K562 (cell line): ENCODE measurements around the gene HIVEP2. TPM values are rescaled to one million over a fixed set of nuclear protein-coding genes. Genes with fewer than 3 reads are reported as not detected.

Source experiments
- ATAC-seq: fragments of 200-7000 bp; cut with Tn5 transposase; 3 replicates; pipeline ENCODE4 v1.9.1; 2020; ENCODE audit warnings: moderate library complexity
- BruUV-seq: library from RNA; stranded (reverse); fragments of 400-500 nt; replicated peaks from 2 replicates; lab custom pipeline; 2021; lab: Mats Ljungman, UMichigan
- CTCF ChIA-PET: fragments of 300-600 bp; formaldehyde crosslinking; extraction: SDS; loops from one replicate; lab custom pipeline; 2021; ENCODE audit warnings: low intra/inter-chr PET ratio; lab: Yijun Ruan, JAX
- POLR2A ChIA-PET: fragments of 300-600, 350-650 bp; sonication (Branson Sonifier 250); formaldehyde crosslinking; extraction: SDS; loops from one replicate; lab custom pipeline; 2021; ENCODE audit warnings: antibody characterized with exemption, inconsistent platforms; lab: Yijun Ruan, JAX
- DNase-seq, 4 experiments: peaks; one replicate each; pipeline versions ENCODE4 v3.0.0 to v3.0.0-alpha.2; 2011 to 2018; ENCODE audit warnings: low spot score in 3 of 4, mixed read lengths in 3 of 4; ENCODE audit errors: extremely low read depth in 1 of 4
- FAIRE-seq: peaks from 2 replicates; lab custom pipeline; 2011; peaks lifted over from hg19 to GRCh38; lab: Jason Lieb, UNC
- H2AFZ ChIP-seq: 2 replicates; pipeline ENCODE4 v1.6.0; 2011; ENCODE audit warnings: low read depth, low read length, control low read depth, inconsistent platforms
- H3K27ac ChIP-seq: fragments of 200-600 bp; 3 replicates; pipeline ENCODE4 v1.8.0; 2011; ENCODE audit warnings: low read depth, mild to moderate bottlenecking, control low read depth, inconsistent platforms, low read length, moderate library complexity, mixed read lengths; ENCODE audit errors: extremely low read depth
- H3K27me3 ChIP-seq, 2 experiments: fragments of 300-600 bp in 1 of 2; 2 replicates in 1 of 2; 3 replicates in 1 of 2; pipeline versions ENCODE4 v1.6.0 to v1.8.0; 2011; ENCODE audit warnings: inconsistent platforms in 2 of 2, low read length in 2 of 2, mild to moderate bottlenecking in 1 of 2, mixed read lengths in 1 of 2, moderate library complexity in 1 of 2; ENCODE audit not compliant: control insufficient read depth in 2 of 2, insufficient read depth in 2 of 2
- H3K36me3 ChIP-seq: fragments of 300-600 bp; 3 replicates; pipeline ENCODE4 v1.8.0; 2011; ENCODE audit warnings: mild to moderate bottlenecking, low read length, inconsistent platforms; ENCODE audit not compliant: control insufficient read depth, insufficient read depth
- H3K4me1 ChIP-seq, 2 experiments: fragments of 200-600 bp in 1 of 2; replicated peaks in 1 of 2; 2 replicates in 1 of 2; 3 replicates in 1 of 2; pipeline versions ENCODE4 v1.5.1 to v1.8.0; 2011; ENCODE audit warnings: inconsistent platforms in 2 of 2, low read length in 2 of 2, mild to moderate bottlenecking in 1 of 2, mixed read lengths in 1 of 2, moderate library complexity in 1 of 2; ENCODE audit not compliant: control insufficient read depth in 2 of 2, insufficient read depth in 2 of 2
- H3K4me2 ChIP-seq: 2 replicates; pipeline ENCODE4 v1.6.1; 2011; ENCODE audit warnings: low read length, control low read depth, inconsistent platforms, mixed read lengths; ENCODE audit not compliant: insufficient read depth
- H3K4me3 ChIP-seq: fragments of 200-600 bp; sonication (generic), shearing (Covaris generic); 2 replicates; pipeline ENCODE4 v1.5.1; 2016; ENCODE audit warnings: control low read depth, inconsistent platforms
- H3K79me2 ChIP-seq: fragments of 200-600 bp; 3 replicates; pipeline ENCODE4 v1.8.0; 2011; ENCODE audit warnings: low read length, inconsistent platforms; ENCODE audit not compliant: control insufficient read depth, insufficient read depth
- H3K9ac ChIP-seq, 2 experiments: 2 replicates each; pipeline versions ENCODE4 v1.6.0 to v1.6.1; 2011; ENCODE audit warnings: low read depth in 2 of 2, low read length in 2 of 2, control low read depth in 1 of 2, inconsistent platforms in 1 of 2, mild to moderate bottlenecking in 1 of 2, mixed read lengths in 1 of 2; ENCODE audit not compliant: insufficient read depth in 1 of 2
- H3K9me1 ChIP-seq: one replicate; pipeline ENCODE4 v1.6.0; 2011; ENCODE audit warnings: inconsistent platforms, mild to moderate bottlenecking, low read length, moderate library complexity; ENCODE audit not compliant: control insufficient read depth, insufficient read depth
- H3K9me3 ChIP-seq: replicated peaks from 2 replicates; pipeline ENCODE4 v1.5.1; 2011; ENCODE audit warnings: low read depth, low read length, inconsistent platforms; ENCODE audit not compliant: control insufficient read depth, insufficient read depth
- H4K20me1 ChIP-seq: replicated peaks from 2 replicates; pipeline ENCODE4 v1.6.1; 2011; ENCODE audit warnings: low read length, inconsistent platforms, mixed read lengths; ENCODE audit not compliant: control insufficient read depth, insufficient read depth
- HDAC3 ChIP-seq: fragments of 450-650 bp; IDR thresholded peaks from 2 replicates; pipeline ENCODE4 v1.6.1; 2018; ENCODE audit warnings: borderline replicate concordance, mild to moderate bottlenecking, moderate library complexity; ENCODE audit not compliant: partially characterized antibody
- NR3C1 ChIP-seq: sonication (generic); formaldehyde crosslinking; IDR thresholded peaks from 2 replicates; pipeline ENCODE4 v1.8.1; 2022; ENCODE audit warnings: missing genetic modification reagents
- PRMT5 ChIP-seq: sonication (generic); formaldehyde crosslinking; IDR thresholded peaks from 2 replicates; pipeline ENCODE4 v1.5.0; 2020; ENCODE audit warnings: missing genetic modification reagents
- RBM39 ChIP-seq: fragments of 200-400 bp; formaldehyde crosslinking; optimal IDR thresholded peaks from 2 replicates; pipeline ENCODE3; 2018; ENCODE audit warnings: low read depth, low read length
- TAF7 ChIP-seq: fragments of 450-650 bp; IDR thresholded peaks from 2 replicates; pipeline ENCODE4 v1.6.1; 2016; ENCODE audit warnings: missing genetic modification characterization, missing compliant biosample characterization
- WGBS: fragments of 100-300 bp; shearing (Covaris generic); methylation state at CpG from one replicate; pipeline ENCODE4 v1.1.6; 2016; ENCODE audit warnings: low coverage, mixed read lengths; ENCODE audit not compliant: insufficient coverage; ENCODE audit errors: missing lambda C conversion rate; 5-methylcytosine and 5-hydroxymethylcytosine counted together
- in situ Hi-C: fragments of 300-500 bp; cut with MboI; formaldehyde crosslinking; loops from 4 replicates; pipeline ENCODE4 v1.15.0; 2018; ENCODE audit warnings: inconsistent platforms, mixed read lengths
- intact Hi-C: fragments of 100-400 bp; cut with micrococcal nuclease; formaldehyde crosslinking; loops from 2 replicates; pipeline ENCODE4 v1.14.2; 2022
- polyA plus RNA-seq, 8 experiments: library from polyadenylated mRNA; depleted of rRNA in 4 of 8; stranded (reverse) in 5 of 8; unstranded in 3 of 8; fragments of >200 nt; fragmentation: Nextera tagmentation in 2 of 8; fragmentation: Illumina TruSeq in 1 of 8; extraction: Ambion mirVana in 2 of 8; extraction: Trizol in 1 of 8; gene quantifications; 2 replicates each; pipeline versions ENCODE4 v1.2.1 to v1.2.3, GENCODE V29; 2011 to 2014; ENCODE audit warnings: inconsistent platforms in 1 of 8, missing spikeins in 1 of 8
- total RNA-seq, 7 experiments: library from RNA; depleted of rRNA in 6 of 7; stranded (reverse); fragments of >200 nt in 6 of 7; fragmentation: Illumina TruSeq in 2 of 7; extraction: Trizol in 2 of 7; gene quantifications; 2 replicates each; pipeline versions ENCODE4 v1.2.1 to v1.2.3, GENCODE V29; 2011 to 2021; ENCODE audit warnings: low replicate concordance in 1 of 7
- TF ChIP-seq, protein P1 (sequence below): fragments of 450-650 bp; formaldehyde crosslinking; IDR thresholded peaks from 2 replicates; pipeline ENCODE4 v1.4.0; 2020; ENCODE audit warnings: mild to moderate bottlenecking, moderate library complexity
- TF ChIP-seq, protein P2 (sequence below): fragments of 450-650 bp; IDR thresholded peaks from 2 replicates; pipeline ENCODE4 v1.7.0; 2016; ENCODE audit warnings: borderline replicate concordance
- TF ChIP-seq, protein P3 (sequence below): fragments of 450-650 bp; IDR thresholded peaks from 2 replicates; pipeline ENCODE4 v1.6.1; 2016
- TF ChIP-seq, protein P4 (sequence below): sonication (generic); formaldehyde crosslinking; IDR thresholded peaks from 2 replicates; pipeline ENCODE4 v1.8.0; 2022; ENCODE audit warnings: mild to moderate bottlenecking, missing genetic modification reagents, borderline replicate concordance
- TF ChIP-seq, protein P5 (sequence below): fragments of 250-450 bp; sonication (Bioruptor Pico); IDR thresholded peaks from 2 replicates; pipeline ENCODE4 v1.5.0; 2020; ENCODE audit warnings: mild to moderate bottlenecking, borderline replicate concordance
- TF ChIP-seq, protein P6 (sequence below): sonication (generic); formaldehyde crosslinking; IDR thresholded peaks from 2 replicates; pipeline ENCODE4 v1.8.1; 2023; ENCODE audit warnings: mild to moderate bottlenecking, missing genetic modification reagents

The HIVEP2 gene
- total and polyA plus RNA-seq, 9 of the 15 experiments (the other 6 are each of a cell fraction or from before 2014, with no cell fraction given), result under 0.01 to 1.2 (median 0.31) TPM

DNA sequence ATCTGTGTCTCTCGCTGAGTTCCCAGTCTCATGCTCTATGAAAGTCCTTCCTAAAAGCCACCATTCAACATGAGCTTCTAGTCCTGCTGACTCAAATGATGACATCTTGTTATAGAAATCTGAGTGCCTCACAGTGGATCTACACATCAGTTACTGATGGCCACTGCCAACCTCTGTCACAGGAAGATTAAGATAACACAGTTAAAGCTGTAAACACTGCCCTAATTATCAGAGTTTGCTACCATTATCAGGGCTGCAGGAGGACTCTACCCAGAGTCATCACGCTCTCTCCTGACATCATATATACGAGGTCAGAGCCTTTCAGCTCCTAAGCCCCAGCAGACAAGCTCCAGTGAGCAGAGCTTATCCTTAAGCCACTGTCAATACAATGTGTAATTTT, 63.2 kb downstream of the HIVEP2 start (continued):
- no peak for TF ChIP-seq RBM39
- TF ChIP-seq, protein P1, sequence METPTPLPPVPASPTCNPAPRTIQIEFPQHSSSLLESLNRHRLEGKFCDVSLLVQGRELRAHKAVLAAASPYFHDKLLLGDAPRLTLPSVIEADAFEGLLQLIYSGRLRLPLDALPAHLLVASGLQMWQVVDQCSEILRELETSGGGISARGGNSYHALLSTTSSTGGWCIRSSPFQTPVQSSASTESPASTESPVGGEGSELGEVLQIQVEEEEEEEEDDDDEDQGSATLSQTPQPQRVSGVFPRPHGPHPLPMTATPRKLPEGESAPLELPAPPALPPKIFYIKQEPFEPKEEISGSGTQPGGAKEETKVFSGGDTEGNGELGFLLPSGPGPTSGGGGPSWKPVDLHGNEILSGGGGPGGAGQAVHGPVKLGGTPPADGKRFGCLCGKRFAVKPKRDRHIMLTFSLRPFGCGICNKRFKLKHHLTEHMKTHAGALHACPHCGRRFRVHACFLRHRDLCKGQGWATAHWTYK (CRISPR knock-in tag), result no peak

DNA sequence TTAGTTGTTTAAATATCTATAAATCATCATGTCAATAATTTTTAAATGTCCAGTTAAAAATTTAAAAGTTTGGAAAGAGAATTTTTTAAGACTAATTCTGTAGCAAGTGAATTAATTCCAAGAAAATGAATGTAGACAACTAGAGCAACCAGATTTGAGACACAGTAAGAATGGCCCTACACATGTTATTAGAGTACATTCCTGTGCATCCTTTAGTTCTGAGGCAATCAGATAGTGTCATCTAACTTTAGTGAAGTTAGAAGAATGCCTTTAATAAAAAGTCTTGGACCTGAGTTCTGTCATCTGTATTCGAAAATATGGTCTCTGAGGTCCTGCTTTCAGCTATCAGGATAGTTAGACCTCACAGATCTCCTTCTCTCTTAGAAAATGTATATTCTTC, 63.7 kb downstream of the HIVEP2 start:
- ATAC-seq, result no peak
- TF ChIP-seq, protein P2, sequence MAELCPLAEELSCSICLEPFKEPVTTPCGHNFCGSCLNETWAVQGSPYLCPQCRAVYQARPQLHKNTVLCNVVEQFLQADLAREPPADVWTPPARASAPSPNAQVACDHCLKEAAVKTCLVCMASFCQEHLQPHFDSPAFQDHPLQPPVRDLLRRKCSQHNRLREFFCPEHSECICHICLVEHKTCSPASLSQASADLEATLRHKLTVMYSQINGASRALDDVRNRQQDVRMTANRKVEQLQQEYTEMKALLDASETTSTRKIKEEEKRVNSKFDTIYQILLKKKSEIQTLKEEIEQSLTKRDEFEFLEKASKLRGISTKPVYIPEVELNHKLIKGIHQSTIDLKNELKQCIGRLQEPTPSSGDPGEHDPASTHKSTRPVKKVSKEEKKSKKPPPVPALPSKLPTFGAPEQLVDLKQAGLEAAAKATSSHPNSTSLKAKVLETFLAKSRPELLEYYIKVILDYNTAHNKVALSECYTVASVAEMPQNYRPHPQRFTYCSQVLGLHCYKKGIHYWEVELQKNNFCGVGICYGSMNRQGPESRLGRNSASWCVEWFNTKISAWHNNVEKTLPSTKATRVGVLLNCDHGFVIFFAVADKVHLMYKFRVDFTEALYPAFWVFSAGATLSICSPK, result no peak
- TF ChIP-seq, protein P3, sequence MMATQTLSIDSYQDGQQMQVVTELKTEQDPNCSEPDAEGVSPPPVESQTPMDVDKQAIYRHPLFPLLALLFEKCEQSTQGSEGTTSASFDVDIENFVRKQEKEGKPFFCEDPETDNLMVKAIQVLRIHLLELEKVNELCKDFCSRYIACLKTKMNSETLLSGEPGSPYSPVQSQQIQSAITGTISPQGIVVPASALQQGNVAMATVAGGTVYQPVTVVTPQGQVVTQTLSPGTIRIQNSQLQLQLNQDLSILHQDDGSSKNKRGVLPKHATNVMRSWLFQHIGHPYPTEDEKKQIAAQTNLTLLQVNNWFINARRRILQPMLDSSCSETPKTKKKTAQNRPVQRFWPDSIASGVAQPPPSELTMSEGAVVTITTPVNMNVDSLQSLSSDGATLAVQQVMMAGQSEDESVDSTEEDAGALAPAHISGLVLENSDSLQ, result no peak
- no peak for TF ChIP-seq PRMT5 (CRISPR knock-in tag)
- TF ChIP-seq, protein P4, sequence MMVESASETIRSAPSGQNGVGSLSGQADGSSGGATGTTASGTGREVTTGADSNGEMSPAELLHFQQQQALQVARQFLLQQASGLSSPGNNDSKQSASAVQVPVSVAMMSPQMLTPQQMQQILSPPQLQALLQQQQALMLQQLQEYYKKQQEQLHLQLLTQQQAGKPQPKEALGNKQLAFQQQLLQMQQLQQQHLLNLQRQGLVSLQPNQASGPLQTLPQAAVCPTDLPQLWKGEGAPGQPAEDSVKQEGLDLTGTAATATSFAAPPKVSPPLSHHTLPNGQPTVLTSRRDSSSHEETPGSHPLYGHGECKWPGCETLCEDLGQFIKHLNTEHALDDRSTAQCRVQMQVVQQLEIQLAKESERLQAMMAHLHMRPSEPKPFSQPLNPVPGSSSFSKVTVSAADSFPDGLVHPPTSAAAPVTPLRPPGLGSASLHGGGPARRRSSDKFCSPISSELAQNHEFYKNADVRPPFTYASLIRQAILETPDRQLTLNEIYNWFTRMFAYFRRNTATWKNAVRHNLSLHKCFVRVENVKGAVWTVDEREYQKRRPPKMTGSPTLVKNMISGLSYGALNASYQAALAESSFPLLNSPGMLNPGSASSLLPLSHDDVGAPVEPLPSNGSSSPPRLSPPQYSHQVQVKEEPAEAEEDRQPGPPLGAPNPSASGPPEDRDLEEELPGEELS, result no peak
- no peak for TF ChIP-seq NR3C1 (CRISPR knock-in tag)
- TF ChIP-seq TAF7 (tag), result no peak
- TF ChIP-seq HDAC3, result no peak
- TF ChIP-seq, protein P5, sequence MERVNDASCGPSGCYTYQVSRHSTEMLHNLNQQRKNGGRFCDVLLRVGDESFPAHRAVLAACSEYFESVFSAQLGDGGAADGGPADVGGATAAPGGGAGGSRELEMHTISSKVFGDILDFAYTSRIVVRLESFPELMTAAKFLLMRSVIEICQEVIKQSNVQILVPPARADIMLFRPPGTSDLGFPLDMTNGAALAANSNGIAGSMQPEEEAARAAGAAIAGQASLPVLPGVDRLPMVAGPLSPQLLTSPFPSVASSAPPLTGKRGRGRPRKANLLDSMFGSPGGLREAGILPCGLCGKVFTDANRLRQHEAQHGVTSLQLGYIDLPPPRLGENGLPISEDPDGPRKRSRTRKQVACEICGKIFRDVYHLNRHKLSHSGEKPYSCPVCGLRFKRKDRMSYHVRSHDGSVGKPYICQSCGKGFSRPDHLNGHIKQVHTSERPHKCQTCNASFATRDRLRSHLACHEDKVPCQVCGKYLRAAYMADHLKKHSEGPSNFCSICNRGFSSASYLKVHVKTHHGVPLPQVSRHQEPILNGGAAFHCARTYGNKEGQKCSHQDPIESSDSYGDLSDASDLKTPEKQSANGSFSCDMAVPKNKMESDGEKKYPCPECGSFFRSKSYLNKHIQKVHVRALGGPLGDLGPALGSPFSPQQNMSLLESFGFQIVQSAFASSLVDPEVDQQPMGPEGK, result no peak
- TF ChIP-seq, protein P6, sequence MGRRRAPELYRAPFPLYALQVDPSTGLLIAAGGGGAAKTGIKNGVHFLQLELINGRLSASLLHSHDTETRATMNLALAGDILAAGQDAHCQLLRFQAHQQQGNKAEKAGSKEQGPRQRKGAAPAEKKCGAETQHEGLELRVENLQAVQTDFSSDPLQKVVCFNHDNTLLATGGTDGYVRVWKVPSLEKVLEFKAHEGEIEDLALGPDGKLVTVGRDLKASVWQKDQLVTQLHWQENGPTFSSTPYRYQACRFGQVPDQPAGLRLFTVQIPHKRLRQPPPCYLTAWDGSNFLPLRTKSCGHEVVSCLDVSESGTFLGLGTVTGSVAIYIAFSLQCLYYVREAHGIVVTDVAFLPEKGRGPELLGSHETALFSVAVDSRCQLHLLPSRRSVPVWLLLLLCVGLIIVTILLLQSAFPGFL (CRISPR knock-in tag), result no peak

More for the DNA sequence above, 63.7 kb downstream of the HIVEP2 start:
- no peaks in the 10 kb centered on the region for H3K4me1 ChIP-seq
- H3K9ac ChIP-seq, result no peak overlapping the region
- H3K9me1 ChIP-seq, result no peaks in the 10 kb centered on the region
- peaks cover 3 to 8% of the 10 kb centered on the region in 2 experiments; a peak in 2 of 5 replicates for H3K27me3 ChIP-seq
- H3K4me2 ChIP-seq, result no peak overlapping the region
- ChIA-PET POLR2A (interaction anchor here (0.9 kb wide), 1 partner anchor 13 kb away, joined by 3 read pairs; no protein-coding TSS in a partner anchor), CTCF (no interaction called here)
- no peaks in the 10 kb centered on the region for H4K20me1 ChIP-seq
- no TSS peak for BruUV-seq
- H3K36me3 ChIP-seq, result no peaks in the 10 kb centered on the region
- no peak overlapping the region for H2AFZ ChIP-seq
- H3K79me2 ChIP-seq, result no peaks in the 10 kb centered on the region
- intact Hi-C loops (no loop called here), in situ Hi-C loops (no loop called here)
- FAIRE-seq (no peak), DNase-seq (no peak)
- H3K9me3 ChIP-seq, result no peaks in the 10 kb centered on the region
- no peak overlapping the region for H3K27ac ChIP-seq
- no peak overlapping the region for H3K4me3 ChIP-seq
- WGBS, result 5% methylated on average over 1 of the region's 1 CpG
